Bronchial epithelial cell (primary cell): ENCODE results near the gene DNAJC6. TPM values are rescaled to one million over a fixed set of nuclear protein-coding genes. Genes with fewer than 3 reads are reported as not detected.

Experiments
- DNase-seq: peaks from one replicate; pipeline ENCODE4 v3.0.0-alpha.2; 2010; ENCODE audit warnings: low read depth
- FAIRE-seq: peaks from 2 replicates; lab custom pipeline; 2011; peaks lifted over from hg19 to GRCh38; lab: Jason Lieb, UNC
- H3K27me3 ChIP-seq: 2 replicates; pipeline ENCODE4 v1.5.1; 2011; ENCODE audit warnings: low read length; ENCODE audit not compliant: control insufficient read depth, insufficient read depth
- H3K36me3 ChIP-seq: 2 replicates; pipeline ENCODE4 v1.5.1; 2011; ENCODE audit warnings: low read length; ENCODE audit not compliant: control insufficient read depth, insufficient read depth
- H3K4me3 ChIP-seq: 2 replicates; pipeline ENCODE4 v1.5.1; 2011; ENCODE audit warnings: mild to moderate bottlenecking, low read depth, low read length, control low read depth
- CTCF ChIP-seq: IDR thresholded peaks from 2 replicates; pipeline ENCODE4 v1.5.1; 2011; ENCODE audit warnings: mild to moderate bottlenecking, moderate library complexity, low read length, control low read depth, inconsistent platforms; ENCODE audit not compliant: insufficient read depth, severe bottlenecking
- total RNA-seq: library from RNA; depleted of rRNA; stranded (reverse); fragments of >200 nt; gene quantifications from 2 replicates; pipeline ENCODE4 v1.2.1, GENCODE V29; 2014

The DNAJC6 gene
- total RNA-seq, 1 donor from 2014 or later: 2.1 TPM

- no peaks in the 10 kb centered on the region for H3K27me3 ChIP-seq
- no peak overlapping the region for H3K4me3 ChIP-seq
- no peaks in the 10 kb centered on the region for H3K36me3 ChIP-seq
- FAIRE-seq (no peak), DNase-seq (no peak)
- no peak for TF ChIP-seq CTCF
Observed at GRCh38 chr1:65355031-65355712, 45.8 kb downstream of the DNAJC6 start.

- no peak for TF ChIP-seq CTCF
- Histone ChIP-seq H3K4me3 (no peak overlapping the region), H3K36me3 (no peaks in the 10 kb centered on the region), H3K27me3 (no peaks in the 10 kb centered on the region)
- FAIRE-seq (no peak), DNase-seq (no peak)
Observed at GRCh38 chr1:65357291-65357960, 48.1 kb downstream of the DNAJC6 start.

GRCh38 chr1:65359888-65360287 lies 50.5 kb downstream of the DNAJC6 start:
- Histone ChIP-seq H3K36me3 (no peaks in the 10 kb centered on the region), H3K27me3 (no peaks in the 10 kb centered on the region), H3K4me3 (no peak overlapping the region)
- DNase-seq (no peak), FAIRE-seq (no peak)
- TF ChIP-seq CTCF: no peak

GRCh38 chr1:65360648-65361047 lies 51.3 kb downstream of the DNAJC6 start:
- FAIRE-seq: no peak
- Histone ChIP-seq H3K36me3 (no peaks in the 10 kb centered on the region), H3K27me3 (no peaks in the 10 kb centered on the region), H3K4me3 (no peak overlapping the region)
- DNase-seq: no peak
- no peak for TF ChIP-seq CTCF

- H3K36me3 ChIP-seq: no peaks in the 10 kb centered on the region
- no peaks in the 10 kb centered on the region for H3K27me3 ChIP-seq
- no peak for TF ChIP-seq CTCF
- FAIRE-seq: no peak
- no peak overlapping the region for H3K4me3 ChIP-seq
- DNase-seq: peak; percentile 65
Observed at GRCh38 chr1:65362545-65362944, 53.2 kb downstream of the DNAJC6 start.
